Adrenal gland (tissue), 12 donors: ENCODE measurements around the gene LEKR1. TPM values are rescaled to one million over a fixed set of nuclear protein-coding genes. Genes with fewer than 3 reads are reported as not detected.

Source experiments
- DNase-seq, 7 donors: peaks; one replicate each; pipeline ENCODE4 v3.0.0-alpha.2; 2019 to 2020
- H3K27ac ChIP-seq, 5 donors: fragments of 200-600 bp; sonication (generic) in 4 of 5; 1 replicate in 3 of 5; 2 replicates in 2 of 5; pipeline versions ENCODE4 v1.5.1 to v1.8.0; 2016 to 2020; ENCODE audit warnings: mild to moderate bottlenecking in 1 of 5
- H3K27me3 ChIP-seq: fragments of 200-600 bp; 2 replicates; pipeline ENCODE4 v1.8.0; 2021
- H3K36me3 ChIP-seq, 2 donors: fragments of 200-600 bp; replicated peaks in 1 of 2; 1 replicate in 1 of 2; 2 replicates in 1 of 2; pipeline versions ENCODE4 v1.5.1 to v1.8.0; 2018 to 2022
- H3K4me1 ChIP-seq, 2 donors: fragments of 200-600 bp; replicated peaks in 1 of 2; 1 replicate in 1 of 2; 2 replicates in 1 of 2; pipeline versions ENCODE4 v1.5.1 to v1.8.0; 2018 to 2021
- H3K4me3 ChIP-seq, 4 donors: fragments of 200-600 bp; sonication (generic) in 3 of 4; one replicate each; pipeline ENCODE4 v1.5.1; 2016 to 2018
- H3K9me3 ChIP-seq, 3 donors: fragments of 200-600 bp; sonication (generic) in 1 of 3; replicated peaks in 1 of 3; 1 replicate in 2 of 3; 2 replicates in 1 of 3; pipeline versions ENCODE4 v1.5.1 to v1.8.0; 2016 to 2021
- CTCF ChIP-seq, 6 experiments: fragments of 450-650 bp in 4 of 6; fragments of 200-600 bp in 2 of 6; sonication (generic) in 1 of 6; IDR thresholded peaks; 1 replicate in 5 of 6; 2 replicates in 1 of 6; pipeline versions ENCODE4 v1.5.1 to v1.8.0; 2016 to 2021; ENCODE audit warnings: antibody characterized with exemption in 6 of 6, mild to moderate bottlenecking in 2 of 6, moderate library complexity in 1 of 6
- POLR2A ChIP-seq, 2 donors: fragments of 450-650 bp; IDR thresholded peaks; one replicate each; pipeline ENCODE4 v1.6.1; 2017; ENCODE audit warnings: antibody characterized with exemption in 2 of 2, mild to moderate bottlenecking in 2 of 2, moderate library complexity in 1 of 2
- WGBS, 4 donors: extraction: QIAGEN DNeasy Blood & Tissue Kit in 2 of 4; methylation state at CpG; one replicate each; pipeline versions ENCODE4 v1.1.5 to v1.1.7; 2013 to 2017; 5-methylcytosine and 5-hydroxymethylcytosine counted together
- intact Hi-C, 2 donors: fragments of 100-400 bp; cut with DNase I; formaldehyde crosslinking; loops; one replicate each; pipeline versions ENCODE4 v1.14.1 to v1.15.0; 2022 to 2023
- polyA plus RNA-seq, 3 donors: library from polyadenylated mRNA; stranded (reverse); fragments of 200-250 nt in 2 of 3; fragments of 350-450 nt in 1 of 3; fragmentation: Illumina TruSeq in 1 of 3; extraction: RNeasy Lipid Tissue Mini Kit (QIAGEN cat#74804) in 1 of 3; gene quantifications; one replicate each; pipeline ENCODE4 v1.2.3, GENCODE V29; 2013 to 2014
- total RNA-seq, 9 donors: library from RNA; depleted of rRNA in 4 of 9; stranded (reverse); fragments of >200 nt in 4 of 9; fragments of 120-200 nt in 1 of 9; fragmentation: NEBNext Ultra II Directional in 1 of 9; extraction: Animal tissue kit (Norgen Biotek cat#: 25700) in 1 of 9; gene quantifications; one replicate each; pipeline versions ENCODE4 v1.1.0 to v1.2.4, GENCODE V29; 2013 to 2023
- donor health status: healthy with polysubstance abuse.
- donor health status: Bipolar disorder and iron deficiency.
- donor health status: DM: yes; HTN: yes; CAD: no.
- donor health status: DM: no; HTN: no; CAD: no.
- donor health status: DM: no; HTN: no; CAD: no.
- donor health status: DM: yes; HTN: yes; CAD: no.

LEKR1 gene
- total and polyA plus RNA-seq, 12 donors: 0.28 to 2.3 (median 1.5) TPM

DNA sequence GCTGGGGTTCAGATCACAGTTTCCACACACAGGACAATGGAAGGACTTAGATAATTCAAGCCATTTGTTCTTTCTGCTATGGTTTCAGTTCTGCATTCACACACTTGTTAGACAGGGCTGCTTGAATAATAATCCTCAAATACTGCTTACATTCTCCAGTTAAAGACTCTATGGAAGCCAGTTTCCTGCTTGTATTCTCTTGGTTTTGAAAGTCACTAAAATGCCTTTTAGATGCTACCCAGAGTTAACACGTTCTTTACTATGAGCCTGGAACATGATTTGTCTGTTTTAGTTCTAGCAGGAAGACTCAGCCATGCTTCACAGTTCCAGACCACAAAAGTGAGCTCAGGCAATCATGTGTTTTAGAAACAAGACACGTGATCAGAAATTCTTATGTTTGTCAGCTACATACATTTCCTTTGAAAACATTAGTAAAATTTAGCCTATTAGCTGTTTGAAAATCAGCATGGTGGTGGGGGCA lies 152.4 kb downstream of the LEKR1 start:
- Histone ChIP-seq H3K27me3 (no peaks in the 10 kb centered on the region), H3K9me3 (no peaks in the 10 kb centered on the region), H3K4me1 (no peaks in the 10 kb centered on the region), H3K27ac (peak overlapping the region in 1 of 5 donors; percentile 6), H3K36me3 (no peaks in the 10 kb centered on the region), H3K4me3 (no peak overlapping the region)
- TF ChIP-seq POLR2A (IDR thresholded peaks at IDR 0.05) (no peak), CTCF (IDR thresholded peaks at IDR 0.05) (no peak)
- intact Hi-C loops: no loop called here
- no peak for DNase-seq
- 62 to 76% (median 68%) methylated on average over 2 of the region's 2 CpGs for WGBS, 4 donors

DNA sequence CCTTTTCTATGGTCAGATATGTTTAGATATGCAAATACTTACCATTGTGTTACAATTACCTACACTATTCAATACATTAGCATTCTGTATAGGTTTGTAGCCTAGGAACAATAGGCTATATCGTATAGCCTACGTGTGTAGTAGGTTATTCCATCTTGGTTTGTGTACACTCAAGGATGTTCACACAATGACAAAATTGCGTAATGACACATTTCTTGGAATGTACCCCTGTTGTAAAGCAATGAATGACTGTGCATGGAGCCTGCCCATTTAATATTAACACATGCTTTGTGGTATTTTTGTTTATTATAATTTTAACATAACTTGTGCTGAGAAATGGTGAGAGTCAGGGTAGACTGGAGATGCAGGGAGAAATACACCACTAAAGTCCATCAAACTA lies 154.9 kb downstream of the LEKR1 start:
- Histone ChIP-seq H3K4me1 (no peaks in the 10 kb centered on the region), H3K27ac (no peak overlapping the region), H3K4me3 (no peak overlapping the region), H3K9me3 (no peaks in the 10 kb centered on the region), H3K36me3 (no peaks in the 10 kb centered on the region), H3K27me3 (no peaks in the 10 kb centered on the region)
- intact Hi-C loops: no loop called here
- no peak for DNase-seq
- 90 to 97% (median 94%) methylated on average over 3 of the region's 3 CpGs for WGBS, 4 donors
- no peak for TF ChIP-seq CTCF (IDR thresholded peaks at IDR 0.05)
- TF ChIP-seq POLR2A (IDR thresholded peaks at IDR 0.05): no peak

DNA sequence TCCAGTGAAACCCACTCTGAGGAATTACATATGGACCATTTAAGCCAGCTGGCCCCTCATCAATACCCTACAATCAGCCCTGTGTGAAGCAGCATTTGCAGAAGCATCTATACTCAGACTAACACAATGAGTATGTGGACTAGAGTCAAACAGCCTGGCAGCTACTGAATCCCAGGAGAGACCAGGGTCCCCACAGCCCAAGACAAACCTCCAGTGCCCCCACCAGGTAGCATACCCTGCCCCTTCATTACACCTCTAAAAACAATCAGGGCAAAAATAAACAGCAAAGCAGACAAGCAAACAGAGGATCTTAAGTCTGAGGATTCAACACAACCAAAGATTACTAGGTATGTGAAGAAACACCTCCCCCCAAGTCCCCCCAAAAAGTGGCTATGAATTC lies 157.4 kb downstream of the LEKR1 start:
- no peak for DNase-seq
- H3K4me3 ChIP-seq: no peak overlapping the region
- no peaks in the 10 kb centered on the region for H3K27me3 ChIP-seq
- intact Hi-C loops: no loop called here
- no peak for TF ChIP-seq POLR2A (IDR thresholded peaks at IDR 0.05)
- no peak for TF ChIP-seq CTCF (IDR thresholded peaks at IDR 0.05)
- H3K27ac ChIP-seq: no peak overlapping the region
- no peaks in the 10 kb centered on the region for H3K4me1 ChIP-seq
- no peaks in the 10 kb centered on the region for H3K9me3 ChIP-seq
- H3K36me3 ChIP-seq: no peaks in the 10 kb centered on the region

GRCh38 chr3:156985711-156986110 lies 159.6 kb downstream of the LEKR1 start:
- Histone ChIP-seq H3K27ac (no peak overlapping the region), H3K27me3 (no peaks in the 10 kb centered on the region), H3K9me3 (no peaks in the 10 kb centered on the region), H3K36me3 (no peaks in the 10 kb centered on the region), H3K4me1 (no peaks in the 10 kb centered on the region), H3K4me3 (no peak overlapping the region)
- 76 to 83% (median 82%) methylated on average over 5 of the region's 5 CpGs for whole genome bisulfite sequencing, 4 donors
- intact Hi-C loops: no loop called here
- no peak for DNase-seq
- no peak for TF ChIP-seq POLR2A (IDR thresholded peaks at IDR 0.05)
- TF ChIP-seq CTCF (IDR thresholded peaks at IDR 0.05): no peak
